KBM-7 (cell line): ENCODE results near the gene CUL2.
"Not testable (repeated sequence)": the region's sequence is repeated elsewhere in the genome, so short reads cannot be mapped to it uniquely, and the experiment has no call there.

Experiments
- DNase-seq: peaks from one replicate; pipeline ENCODE4 v3.0.0-alpha.2; 2015
- in situ Hi-C: fragments of 300-500 bp; cut with MboI; formaldehyde crosslinking; loops from 2 replicates; pipeline ENCODE4 v1.14.3; 2020; ENCODE audit warnings: low sequenced_read_pairs, low pct_unique_long_range_greater_than_20kb, mixed read lengths

CUL2 gene

DNA sequence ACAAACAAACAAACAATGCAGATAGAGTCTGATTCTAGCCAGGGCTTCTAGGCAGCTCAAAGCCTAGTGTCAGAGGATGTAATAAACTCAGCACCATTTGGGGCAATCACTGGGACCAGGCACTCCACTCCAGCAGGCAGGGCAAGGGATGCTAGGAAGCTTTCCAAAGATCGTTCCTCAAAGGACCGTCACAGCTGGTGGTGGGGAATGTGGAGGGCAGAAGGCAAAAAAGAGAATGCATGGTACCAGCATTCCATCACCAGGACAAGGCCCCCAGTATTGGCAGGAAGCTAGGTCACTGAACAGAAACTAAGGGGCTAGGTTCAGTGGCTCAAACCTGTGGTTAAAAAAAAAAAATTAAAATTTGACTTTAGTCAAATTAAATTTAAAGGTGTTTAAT lies 94.2 kb downstream of the CUL2 start:
- in situ Hi-C loops: no loop called here
- DNase-seq: no peak

DNA sequence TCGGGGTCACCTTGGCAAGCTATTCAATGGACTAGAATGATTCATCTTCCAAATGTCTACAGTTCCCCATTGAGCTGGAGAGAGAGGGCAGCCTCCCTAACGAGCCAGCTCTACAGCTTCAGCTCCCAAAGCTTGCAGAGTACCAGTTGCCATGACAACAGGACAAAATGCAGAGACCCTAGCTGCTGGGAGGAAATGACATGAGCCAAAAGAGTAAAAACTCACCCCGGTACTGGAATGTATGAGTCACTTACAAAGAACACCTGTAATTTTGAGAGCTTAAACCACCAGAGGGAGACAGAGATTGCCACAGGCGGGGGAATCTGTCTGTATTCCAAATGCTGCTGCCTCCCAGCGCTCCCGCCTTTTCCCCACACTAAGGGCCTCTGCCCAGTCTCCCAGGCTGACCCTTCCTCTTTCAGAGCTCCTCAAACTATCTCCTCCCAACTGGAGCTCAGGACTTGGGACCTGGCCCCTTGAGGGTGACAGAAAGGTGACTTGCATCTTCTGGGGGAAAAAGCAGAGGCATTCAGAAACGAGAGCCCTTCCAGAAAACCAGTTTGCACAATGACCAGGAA lies 95.5 kb downstream of the CUL2 start:
- in situ Hi-C loops: no loop called here
- DNase-seq: peak; percentile 80

DNA sequence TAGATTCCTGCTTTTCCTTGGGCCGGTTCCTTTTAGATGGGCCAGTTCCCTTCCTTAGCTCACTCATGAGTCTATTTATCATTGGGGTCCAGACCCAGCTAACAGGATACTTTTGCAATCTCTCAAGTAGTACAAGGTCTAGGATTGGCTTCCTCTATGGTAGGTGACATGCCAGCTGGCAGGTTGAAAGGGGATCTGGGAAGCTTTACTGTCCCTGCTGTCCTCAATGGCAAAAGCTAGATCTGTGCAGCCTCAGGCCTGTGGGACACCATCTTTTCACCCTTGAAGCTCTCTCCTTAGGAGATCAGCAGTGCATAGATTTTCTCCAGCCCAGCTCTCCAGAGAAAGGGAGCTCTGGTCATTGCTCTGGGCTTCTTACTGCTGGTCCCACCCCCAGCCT lies 96.4 kb downstream of the CUL2 start:
- in situ Hi-C loops: no loop called here
- no peak for DNase-seq

DNA sequence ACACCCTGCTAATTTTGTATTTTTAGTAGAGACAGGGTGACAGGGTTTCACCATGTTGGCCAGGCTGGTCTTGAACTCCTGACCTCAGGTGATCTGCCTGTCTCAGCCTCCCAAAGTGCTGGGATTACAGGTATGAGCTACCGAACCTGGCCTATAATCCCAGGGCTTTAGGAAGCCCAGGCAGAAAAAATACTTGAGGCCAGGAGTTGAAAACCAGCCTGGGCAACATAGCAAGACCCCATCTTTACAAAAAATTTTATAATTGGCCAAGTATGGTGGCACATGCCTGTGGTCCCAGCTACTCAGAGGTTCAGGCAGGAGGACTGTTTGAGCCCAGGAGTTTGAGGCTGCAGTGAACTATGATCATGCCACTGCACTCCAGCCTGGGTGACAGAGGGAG lies 99.0 kb downstream of the CUL2 start:
- DNase-seq: not testable (repeated sequence)

DNA sequence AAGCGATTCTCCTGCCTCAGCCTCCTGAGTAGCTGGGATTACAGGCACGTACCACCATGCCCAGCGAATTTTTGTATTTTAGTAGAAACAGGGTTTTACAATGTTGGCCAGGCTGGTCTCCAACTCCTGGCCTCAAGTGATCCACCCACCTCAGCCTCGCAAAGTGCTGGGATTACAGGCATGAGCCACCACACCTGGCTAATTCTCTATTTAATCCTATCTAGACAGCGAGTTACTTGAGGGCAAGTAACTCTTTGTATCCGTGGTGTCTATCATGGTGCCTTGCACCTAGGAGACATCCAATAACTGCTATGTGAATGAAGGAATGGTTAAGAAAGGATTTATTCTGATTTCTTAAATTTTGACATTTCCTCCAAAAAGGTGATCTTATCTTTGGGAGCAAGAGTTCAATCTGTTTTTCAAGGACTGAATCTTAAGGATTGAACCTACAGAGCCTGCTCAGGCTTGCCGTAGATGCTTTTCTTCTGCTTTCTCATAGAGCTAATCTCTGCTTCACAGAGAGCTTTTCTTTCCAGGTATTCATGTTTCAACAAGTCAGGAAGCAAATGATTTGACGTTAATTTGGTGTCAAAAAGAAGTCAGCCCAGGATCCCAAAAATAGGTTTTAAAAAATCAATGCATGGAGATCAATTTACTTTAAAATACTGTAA lies 101.6 kb downstream of the CUL2 start:
- in situ Hi-C loops: no loop called here
- DNase-seq: no peak

More for the DNA sequence above, 99.0 kb downstream of the CUL2 start:
- in situ Hi-C loops: not testable (repeated sequence)

DNA sequence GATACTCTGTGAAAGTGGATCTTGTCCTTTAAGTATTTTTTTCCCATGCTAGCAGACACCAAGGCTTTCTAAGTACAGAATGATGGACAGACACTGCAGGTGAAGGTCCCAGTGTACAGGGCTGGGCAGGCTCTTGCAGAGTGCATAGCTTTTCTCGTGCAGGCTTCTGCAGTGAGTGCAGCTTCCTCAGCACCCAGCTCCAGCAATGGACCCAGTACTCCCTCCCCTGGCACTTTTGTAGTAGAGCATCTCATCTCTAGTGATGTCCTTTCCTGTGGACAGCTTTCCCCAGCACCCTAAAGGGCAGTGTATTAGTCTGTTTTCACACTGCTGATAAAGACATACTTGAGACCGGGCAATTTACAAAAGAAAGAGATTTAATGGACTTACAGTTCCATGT lies 104.3 kb downstream of the CUL2 start:
- DNase-seq: no peak
- in situ Hi-C loops: no loop called here

DNA sequence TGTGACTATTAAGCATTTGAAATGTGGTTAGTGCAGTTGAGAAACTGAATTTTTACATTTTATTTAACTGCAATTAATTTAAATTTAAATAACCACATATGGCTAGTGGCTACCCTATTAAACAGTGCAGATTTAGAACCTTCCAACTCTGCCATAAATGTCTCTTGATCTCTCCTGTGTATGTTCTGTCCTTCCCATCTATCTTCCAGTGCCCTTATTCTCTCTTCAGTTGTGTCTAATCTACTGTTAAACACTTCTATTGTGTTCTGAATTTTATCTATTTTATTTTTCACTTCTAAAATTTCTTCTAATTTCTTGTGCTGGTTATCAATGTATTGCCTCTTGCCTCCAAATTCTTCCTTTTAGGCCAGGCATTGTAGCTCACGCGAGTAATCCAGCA lies 105.0 kb downstream of the CUL2 start:
- DNase-seq: no peak
- in situ Hi-C loops: no loop called here

DNA sequence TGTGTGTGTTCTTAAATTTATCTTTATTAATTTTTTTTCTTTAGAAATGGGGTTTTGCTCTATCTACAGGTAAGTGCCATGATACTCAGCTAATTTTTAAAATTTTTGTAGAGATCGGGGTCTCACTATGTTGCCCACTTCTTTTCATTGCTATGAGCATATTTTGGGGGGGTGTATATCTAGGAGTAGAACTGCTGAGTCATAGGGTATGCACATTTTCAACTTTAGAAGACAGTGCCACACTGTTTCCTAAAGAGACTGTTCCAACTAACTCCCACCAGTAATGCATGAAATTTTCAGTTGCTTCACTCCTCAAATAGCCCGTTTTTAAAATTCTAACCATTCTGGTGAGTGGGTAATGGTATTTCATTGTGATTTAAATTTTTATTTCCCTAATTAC lies 108.3 kb downstream of the CUL2 start:
- in situ Hi-C loops: no loop called here
- DNase-seq: no peak

DNA sequence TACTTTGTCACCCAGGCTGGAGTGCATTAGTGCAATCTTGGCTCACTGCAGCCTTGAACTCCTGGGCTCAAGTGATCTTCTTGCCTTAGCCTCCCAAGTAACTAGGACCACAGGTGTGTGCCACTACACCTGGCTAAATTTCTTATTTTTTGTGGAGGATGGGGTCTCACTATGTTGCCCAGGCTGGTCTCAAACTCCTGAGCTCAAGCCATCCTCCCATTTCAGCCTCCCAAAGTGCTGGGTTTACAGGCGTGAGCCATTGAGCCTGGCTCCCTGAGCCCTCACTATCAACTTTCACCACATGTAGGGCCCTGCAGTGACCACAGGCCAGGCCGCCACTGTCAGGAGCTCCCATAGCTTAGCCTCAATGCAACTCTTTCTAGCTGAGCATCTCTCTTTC lies 110.2 kb downstream of the CUL2 start:
- DNase-seq: no peak
- in situ Hi-C loops: no loop called here

DNA sequence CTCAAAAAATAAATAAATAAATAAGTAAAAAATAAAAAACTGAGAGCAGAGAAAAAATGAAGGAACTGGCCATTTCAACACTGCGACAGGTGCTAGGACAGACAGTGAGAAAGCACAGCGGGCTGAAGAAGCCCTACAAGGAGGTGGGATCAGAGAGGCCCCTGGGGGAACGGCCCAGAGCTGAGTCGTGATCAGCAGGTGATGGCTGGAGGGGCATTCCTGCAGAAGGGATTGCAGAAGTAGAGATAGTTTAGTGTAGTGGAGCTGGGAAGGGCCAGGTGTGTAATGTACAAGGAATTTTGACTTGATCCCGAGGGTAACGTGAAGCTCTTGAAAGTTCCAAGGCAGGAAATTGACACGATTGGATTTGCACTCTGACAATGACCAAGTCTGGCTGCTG lies 112.1 kb downstream of the CUL2 start:
- in situ Hi-C loops: no loop called here
- no peak for DNase-seq

DNA sequence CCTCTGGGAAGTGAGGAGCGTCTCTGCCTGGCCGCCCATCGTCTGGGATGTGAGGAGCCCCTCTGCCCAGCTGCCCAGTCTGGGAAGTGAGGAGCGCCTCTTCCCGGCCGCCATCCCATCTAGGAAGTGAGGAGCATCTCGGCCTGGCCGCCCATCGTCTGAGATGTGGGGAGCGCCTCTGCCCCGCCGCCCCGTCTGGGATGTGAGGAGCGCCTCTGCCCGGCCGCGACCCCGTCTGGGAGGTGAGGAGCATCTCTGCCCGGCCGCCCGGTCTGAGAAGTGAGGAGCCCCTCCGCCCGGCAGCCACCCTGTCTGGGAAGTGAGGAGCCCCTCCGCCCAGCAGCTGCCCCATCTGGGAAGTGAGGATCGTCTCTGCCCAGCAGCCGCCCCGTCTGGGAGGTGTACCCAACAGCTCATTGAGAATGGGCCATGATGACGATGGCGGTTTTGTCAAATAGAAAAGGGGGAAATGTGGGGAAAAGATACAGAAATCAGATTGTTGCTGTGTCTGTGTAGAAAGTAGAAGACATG lies 113.7 kb downstream of the CUL2 start:
- in situ Hi-C loops, DNase-seq: not testable (repeated sequence)

DNA sequence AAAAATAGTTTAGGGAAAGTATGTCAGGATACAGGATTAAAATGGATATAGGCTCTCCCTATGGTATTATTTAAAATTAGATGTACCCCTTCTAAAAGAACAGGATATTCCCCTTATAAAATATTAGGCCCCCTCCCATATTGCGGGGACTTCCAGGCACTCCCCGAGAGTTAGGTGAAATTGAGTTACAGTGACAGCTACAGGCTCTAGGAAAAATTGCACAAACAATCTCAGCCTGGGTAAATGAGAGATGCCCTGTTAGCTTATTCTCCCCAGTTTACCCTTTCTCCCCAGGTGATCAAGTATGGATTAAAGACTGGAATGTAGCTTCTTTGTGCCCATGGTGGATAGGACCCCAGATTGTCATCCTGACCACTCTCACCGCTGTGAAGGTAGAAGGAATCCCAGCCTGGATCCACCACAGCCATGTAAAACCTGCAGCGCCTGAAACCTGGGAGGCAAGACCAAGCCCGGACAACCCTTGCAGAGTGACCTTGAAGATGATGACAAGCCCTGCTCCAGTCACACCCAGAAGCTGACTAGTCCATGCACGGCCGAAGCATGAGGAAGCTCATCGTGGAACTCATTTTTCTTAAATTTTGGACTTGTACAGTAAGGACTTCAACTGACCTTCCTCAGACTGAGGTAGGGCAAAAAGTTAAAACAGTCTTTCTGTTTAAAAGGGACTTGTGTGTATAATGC lies 115.6 kb downstream of the CUL2 start:
- in situ Hi-C loops, DNase-seq: not testable (repeated sequence)

DNA sequence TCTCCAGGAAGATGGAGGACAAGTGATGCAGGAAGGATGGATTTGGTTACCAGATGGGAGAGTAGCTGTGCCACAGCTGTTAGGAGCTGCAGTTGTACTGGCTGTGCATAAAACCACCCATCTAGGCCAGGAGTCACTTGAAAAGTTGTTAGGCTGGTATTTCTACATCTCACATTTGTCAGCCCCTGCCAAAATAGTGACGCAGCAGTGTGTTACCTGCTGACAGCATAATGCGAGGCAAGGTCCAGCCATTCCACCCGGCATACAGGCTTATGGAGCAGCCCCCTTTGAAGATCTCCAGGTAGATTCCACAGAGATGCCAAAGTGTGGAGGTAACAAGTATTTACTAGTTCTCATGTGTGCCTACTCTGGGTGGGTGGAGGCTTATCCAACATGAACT lies 116.4 kb downstream of the CUL2 start:
- in situ Hi-C loops, DNase-seq: not testable (repeated sequence)

DNA sequence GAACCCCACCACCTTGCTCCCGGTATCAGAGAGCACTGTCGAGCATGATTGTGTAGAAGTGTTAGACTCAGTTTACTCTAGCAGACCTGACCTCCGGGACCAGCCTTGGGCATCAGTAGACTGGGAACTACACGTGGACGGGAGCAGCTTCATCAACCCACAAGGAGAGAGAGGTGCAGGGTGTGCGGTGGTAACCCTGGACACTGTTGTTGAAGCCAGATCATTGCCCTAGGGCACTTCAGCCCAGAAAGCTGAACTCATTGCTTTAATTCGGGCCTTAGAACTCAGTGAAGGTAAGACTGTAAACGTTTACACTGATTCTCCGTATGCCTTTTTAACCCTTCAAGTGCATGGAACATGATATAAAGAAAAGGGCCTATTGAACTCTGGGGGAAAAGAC lies 117.0 kb downstream of the CUL2 start:
- in situ Hi-C loops, DNase-seq: not testable (repeated sequence)

DNA sequence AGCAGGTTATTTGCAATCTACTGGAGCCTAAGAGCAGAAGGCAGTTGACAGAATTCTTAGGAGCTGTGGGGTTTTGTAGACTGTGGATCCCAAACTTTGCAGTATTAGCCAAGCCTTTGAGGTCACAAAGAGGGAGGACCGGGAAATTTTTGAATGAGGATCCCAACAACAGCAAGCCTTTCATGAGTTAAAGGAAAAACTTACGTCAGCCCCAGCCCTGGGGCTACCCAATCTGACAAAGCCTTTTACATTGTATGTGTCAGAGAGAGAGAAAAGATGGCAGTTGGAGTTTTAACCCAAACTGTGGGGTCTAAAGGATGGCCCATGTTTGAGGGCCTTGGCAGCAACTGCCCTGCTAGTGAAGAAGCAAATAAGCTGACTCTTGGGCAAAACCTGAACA lies 117.5 kb downstream of the CUL2 start:
- DNase-seq, in situ Hi-C loops: not testable (repeated sequence)

DNA sequence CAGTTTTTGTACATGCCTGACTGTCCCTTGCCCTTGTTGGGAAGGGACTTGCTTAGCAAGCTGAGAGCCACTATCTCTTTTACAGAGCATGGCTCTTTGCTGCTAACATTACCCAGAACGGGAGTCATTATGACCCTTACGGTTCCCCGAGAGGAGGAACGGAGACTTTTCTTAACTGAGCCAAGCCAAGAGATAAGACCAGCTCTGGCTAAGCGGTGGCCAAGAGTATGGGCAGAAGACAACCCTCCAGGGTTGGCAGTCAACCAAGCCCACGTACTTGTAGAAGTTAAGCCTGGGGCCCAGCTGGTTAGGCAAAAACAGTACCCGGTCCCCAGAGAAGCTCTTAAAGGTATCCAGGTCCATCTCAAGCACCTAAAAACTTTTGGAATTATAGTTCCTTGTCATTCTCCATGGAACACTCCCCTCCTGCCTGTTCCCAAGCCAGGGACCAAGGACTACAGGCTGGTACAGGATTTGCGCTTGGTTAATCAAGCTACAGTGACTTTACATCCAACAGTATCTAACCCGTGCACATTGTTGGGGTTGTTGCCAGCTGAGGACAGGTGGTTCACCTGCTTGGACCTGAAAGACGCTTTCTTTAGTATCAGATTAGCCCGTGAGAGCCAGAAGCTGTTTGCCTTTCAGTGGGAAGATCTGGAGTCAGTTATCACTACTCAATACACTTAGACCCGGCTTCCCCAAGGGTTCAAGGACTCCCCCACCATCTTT lies 118.4 kb downstream of the CUL2 start:
- in situ Hi-C loops, DNase-seq: not testable (repeated sequence)

DNA sequence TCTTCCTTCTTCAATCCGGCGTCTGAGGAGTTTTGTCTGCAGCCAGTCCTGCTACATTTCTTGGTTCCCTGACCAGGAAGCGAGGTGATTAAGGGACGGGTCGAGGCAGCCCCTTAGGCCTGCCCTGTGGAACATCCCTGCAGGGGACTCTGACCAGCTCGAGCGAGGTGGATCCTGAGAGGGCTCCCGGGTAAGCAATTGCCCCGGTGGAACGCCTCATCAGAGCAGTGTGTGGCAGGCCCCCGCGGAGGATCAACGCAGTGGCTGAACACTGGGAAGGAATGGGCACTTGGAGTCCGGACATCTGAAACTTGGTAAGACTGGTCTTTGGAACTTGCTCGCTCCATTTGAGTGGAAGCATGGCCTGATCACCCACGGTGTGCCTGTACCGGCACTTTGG lies 121.0 kb downstream of the CUL2 start:
- no peak for DNase-seq
- in situ Hi-C loops: no loop called here

DNA sequence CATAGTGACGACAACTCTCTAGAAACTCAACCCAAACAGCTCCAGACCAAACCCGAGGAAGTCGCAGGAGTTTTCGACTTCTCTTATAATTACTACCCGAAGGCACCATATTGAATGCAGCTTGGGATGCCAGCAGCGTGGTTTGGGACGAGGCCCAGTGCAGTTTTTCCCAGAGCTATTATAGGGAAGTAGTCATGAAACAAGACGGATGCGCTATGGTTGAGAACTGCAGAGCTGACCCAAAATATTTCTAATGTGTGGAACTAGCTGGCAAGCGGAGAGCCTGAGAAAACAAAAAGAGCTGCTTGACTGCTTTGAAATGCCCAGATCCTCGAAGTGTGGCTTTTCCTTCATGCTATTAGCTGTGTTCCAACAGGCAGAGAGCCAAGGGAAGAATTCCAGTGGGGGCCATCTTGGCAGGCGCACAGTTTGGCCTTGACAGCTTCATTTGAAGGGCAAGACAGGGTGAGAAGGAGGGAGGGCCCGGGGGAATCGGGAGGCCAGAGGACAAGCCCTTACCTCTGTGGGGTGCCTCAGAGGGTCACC lies 122.7 kb downstream of the CUL2 start:
- no peak for DNase-seq
- in situ Hi-C loops: no loop called here

DNA sequence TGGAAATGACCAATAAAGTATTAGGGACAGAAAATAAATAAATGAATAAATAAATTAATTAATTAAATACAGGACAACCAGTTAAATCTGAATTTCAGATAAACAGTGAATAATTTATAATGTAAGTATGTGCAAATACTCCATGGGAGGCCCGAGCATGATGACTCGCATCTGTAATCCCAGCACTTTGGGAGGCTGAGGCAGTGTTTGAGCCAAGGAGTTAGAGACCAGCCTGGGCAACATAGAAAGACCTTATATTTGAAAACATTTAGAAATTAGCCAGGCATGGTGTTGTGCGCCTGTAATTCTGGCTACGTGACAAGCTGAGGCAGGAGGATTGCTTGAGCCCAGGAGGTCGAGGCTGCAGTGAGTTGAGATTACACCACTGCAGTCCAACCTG lies 123.7 kb downstream of the CUL2 start:
- no peak for DNase-seq
- in situ Hi-C loops: no loop called here
